Measurements from ENCODE around the gene CCDC141.
A peak's percentile ranks its signal among the peaks of the same experiment; 100 is the strongest.
"Not testable (repeated sequence)": the region's sequence is repeated elsewhere in the genome, so short reads cannot be mapped to it uniquely, and the experiment has no call there.

CCDC141 gene, protein sequence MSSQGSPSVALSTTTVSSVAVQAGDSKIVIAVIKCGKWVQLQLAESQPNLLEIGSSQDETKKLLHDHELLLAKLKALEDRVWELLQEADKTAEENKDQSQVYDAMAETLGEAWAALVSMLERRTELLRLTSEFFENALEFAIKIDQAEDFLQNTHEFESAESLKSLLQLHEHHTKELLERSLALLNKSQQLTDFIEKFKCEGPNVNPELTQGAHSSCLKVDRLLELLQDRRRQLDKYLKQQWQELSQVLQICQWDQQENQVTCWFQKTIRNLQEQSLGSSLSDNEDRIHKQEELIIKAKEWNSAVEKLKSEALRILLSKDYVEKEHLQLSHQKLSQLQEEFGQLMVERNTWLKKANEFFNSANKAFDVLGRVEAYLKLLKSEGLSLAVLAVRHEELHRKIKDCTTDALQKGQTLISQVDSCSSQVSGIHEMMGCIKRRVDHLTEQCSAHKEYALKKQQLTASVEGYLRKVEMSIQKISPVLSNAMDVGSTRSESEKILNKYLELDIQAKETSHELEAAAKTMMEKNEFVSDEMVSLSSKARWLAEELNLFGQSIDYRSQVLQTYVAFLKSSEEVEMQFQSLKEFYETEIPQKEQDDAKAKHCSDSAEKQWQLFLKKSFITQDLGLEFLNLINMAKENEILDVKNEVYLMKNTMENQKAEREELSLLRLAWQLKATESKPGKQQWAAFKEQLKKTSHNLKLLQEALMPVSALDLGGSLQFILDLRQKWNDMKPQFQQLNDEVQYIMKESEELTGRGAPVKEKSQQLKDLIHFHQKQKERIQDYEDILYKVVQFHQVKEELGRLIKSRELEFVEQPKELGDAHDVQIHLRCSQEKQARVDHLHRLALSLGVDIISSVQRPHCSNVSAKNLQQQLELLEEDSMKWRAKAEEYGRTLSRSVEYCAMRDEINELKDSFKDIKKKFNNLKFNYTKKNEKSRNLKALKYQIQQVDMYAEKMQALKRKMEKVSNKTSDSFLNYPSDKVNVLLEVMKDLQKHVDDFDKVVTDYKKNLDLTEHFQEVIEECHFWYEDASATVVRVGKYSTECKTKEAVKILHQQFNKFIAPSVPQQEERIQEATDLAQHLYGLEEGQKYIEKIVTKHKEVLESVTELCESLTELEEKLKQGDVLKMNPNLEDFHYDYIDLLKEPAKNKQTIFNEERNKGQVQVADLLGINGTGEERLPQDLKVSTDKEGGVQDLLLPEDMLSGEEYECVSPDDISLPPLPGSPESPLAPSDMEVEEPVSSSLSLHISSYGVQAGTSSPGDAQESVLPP (N-terminal part only)

DNA sequence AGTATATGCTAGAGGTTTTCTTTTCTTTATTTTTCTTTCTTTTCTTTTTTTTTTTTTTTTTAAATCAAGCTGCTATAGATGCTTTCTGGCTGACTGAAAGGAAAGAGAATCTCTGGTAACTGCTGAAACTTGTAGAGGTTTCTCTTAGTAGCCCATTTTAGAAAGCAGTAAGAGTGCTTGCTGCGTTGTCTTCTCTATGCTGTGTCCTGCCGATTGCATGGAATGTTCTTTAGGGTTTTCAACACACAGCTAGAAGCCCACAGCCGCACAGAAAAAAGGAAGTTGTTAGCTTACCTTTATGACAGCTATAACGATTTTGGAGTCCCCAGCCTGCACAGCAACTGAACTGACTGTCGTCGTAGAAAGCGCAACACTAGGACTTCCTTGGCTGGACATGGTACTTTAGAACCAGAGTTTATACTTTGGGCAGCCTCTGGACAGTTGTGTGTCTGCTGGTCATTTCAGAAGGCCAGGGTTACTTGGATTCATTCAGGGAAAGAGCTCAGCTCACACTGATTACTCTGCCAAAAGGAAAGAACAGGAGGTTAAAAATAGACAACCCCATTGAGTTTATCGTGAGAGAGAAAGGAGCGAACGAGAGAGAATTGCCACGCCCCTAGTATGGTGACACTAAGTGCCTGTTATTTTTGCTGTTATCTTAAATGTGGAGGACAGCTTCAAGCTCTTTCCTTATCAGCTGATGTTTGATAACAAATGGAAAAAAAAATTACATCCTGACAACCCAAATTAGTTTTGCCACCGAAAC, at the start of gene CCDC141:
Gene CCDC141 (minus strand): TSS at position 592 of the 766 bp plus-strand sequence. CDS start 196 bp downstream, at position 396.
- peak; percentile 8 for DNase-seq (ENCODE audit: low spot score)

DNA sequence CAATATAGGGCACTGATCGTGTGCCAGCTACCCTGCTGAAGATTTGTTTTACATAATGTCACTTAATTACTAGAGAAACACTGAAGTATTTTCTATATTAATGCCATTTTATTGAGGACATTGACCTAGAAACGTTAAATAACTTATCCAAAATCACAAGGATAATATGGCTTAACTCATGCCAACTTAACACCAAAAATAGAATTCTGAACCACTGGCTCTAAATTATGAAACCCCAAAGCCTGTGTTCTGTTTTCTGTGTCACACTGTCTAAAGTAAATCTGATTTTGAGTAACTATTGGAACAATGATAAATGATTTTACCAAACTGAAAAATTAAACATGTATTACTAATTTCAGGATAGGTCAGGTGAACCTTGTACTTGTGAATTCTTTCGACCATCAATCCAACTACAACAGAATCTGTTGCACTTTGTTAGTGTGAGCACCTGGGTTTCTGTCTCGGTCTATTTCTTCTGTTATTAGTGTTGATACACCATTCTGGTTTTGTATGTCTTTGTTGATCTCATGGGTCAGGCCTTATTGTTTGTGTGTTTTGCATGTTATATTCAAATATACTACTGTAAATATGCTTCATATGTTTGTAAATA, 48.2 kb upstream of the CCDC141 start:
- no peak for DNase-seq (ENCODE audit: low spot score)

DNA sequence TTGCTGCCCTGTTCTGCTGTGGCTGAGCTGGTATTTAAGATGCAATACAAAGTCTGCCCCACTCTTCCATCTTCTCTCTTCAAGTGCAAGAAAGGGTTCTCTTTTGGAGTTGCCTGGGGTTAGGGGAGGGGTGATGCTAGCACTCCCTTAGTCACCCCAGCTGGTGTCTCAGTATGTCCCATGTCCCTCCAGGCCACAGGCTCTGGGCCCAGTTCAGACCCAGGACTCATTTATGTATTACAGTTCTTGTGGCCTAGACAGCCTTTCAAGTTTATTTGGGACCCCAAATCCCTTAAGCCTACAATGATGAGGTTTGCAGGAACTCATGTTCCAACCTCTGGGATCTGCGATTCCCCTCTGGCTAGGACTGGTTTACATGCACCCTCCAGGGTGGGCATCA, 47.2 kb upstream of the CCDC141 start:
- DNase-seq (ENCODE audit: low spot score) = no peak

DNA sequence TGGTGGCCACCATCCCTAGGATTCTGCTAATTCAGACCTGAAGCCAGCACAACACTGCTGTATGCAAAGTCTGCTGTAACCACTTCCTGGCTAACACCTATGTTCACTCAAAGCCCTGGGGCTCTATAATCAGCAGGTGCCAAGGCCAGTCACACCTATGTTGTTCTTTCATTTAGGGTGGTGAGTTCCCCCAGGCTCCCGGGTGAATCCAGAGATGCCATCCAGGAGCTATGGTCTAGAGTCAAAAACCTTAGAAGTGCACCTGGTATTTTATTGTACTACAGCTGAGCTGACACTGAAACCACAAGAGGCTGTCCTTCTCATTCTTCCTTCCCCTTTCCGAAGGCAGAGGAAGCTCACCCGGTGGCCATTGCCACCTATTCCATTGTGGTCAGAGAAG, 46.2 kb upstream of the CCDC141 start:
- DNase-seq (ENCODE audit: low spot score) = no peak

DNA sequence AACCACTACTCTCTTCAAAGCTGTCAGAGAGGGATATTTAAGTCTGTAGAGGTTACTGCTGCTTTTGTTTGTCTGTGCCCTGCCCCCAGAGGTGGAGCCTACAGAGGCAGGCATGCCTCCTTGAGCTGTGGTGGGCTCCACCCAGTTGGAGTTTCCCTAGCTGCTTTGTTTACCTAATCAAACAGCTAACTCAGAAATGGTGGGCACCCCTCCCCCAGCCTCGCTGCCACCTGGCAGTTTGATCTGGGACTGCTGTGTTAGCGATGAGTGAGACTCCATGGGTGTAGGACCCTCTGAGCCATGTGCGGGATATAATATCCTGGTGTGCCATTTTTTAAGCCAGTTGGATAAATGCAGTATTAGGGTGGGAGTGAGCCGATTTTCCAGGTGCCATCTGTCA, 43.0 kb upstream of the CCDC141 start:
- not testable (repeated sequence) for DNase-seq (ENCODE audit: low spot score)

DNA sequence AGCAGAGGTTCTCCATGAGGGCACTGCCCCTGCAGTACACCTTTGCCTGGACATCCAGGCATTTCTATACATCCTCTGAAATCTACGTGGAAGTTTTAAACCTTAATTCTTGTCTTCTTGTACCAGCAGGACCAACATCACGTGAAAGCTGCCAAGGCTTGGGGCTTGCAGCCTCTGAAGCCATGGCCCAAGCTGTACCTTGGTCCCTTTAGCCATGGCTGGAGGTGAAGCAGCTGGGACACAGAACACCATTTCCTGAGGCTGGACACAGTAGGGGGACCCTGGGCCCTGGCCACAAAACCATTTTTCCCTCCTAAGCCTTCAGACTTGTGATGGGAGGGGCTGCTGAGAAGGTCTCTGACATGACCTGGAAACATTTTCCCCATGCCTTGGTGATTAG, 32.8 kb upstream of the CCDC141 start:
- no peak for DNase-seq (ENCODE audit: low spot score)

DNA sequence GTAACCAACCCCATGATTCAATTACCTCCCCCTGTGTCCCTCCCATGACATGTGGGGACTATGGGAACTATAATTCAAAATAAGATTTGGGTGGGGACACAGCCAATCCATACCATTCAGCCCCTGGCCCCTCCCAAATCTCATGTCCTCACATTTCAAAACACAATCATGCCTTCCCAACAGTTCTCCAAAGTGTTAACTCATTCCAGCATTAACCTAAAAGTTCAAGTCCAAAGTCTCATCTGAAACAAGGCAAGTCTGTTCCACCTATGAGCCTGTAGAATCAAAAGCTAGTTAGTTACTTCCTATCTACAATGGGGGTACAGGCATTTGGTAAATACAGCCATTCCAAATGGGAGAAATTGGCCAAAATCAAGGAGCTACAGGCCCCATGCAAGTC, 32.0 kb upstream of the CCDC141 start:
- no peak for DNase-seq (ENCODE audit: low spot score)

DNA sequence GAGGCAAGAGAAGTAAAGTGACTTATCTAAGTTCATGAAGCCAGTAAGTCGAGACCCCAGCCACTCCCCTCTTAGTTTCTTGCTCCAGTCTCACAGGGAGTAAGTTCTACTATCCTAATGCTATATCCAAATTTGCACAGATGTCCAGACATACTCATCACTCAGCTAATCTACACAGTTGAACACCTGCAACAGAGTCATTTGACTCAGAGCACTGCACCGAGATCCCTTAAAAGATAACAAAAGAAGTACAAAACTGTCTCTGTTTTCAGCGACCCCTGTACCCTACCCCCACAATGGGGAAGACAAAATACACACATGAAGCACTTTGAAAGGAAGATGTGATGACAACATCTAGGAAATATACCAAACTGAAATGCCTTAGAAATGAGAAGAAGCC, 22.6 kb upstream of the CCDC141 start:
- no peak for DNase-seq (ENCODE audit: low spot score)

DNA sequence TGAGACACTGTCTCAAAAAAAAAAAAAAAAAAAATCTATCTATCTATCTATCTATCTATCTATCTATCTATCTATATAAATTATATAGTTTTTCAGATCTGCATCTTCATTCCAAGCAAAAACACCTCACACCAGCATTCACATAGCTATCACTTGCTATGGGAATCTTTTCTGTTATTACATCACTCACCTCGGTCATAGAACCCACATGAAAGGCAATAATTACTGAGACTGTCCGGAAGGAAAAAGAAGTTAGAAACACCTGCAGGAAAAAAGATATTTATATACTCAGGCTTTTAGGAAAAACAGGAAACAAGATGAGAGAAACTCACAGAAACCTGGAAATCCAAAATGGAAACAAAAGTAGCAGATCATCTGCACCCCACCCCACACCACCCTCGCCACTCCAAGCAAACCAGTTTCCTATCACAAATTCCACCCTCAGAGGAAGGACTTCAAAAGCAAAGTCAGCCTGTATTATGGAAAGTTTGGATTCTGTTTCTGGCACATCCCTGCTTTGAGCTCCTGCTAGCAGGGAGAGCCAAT, 21.9 kb upstream of the CCDC141 start:
- no peak for DNase-seq (ENCODE audit: low spot score)

DNA sequence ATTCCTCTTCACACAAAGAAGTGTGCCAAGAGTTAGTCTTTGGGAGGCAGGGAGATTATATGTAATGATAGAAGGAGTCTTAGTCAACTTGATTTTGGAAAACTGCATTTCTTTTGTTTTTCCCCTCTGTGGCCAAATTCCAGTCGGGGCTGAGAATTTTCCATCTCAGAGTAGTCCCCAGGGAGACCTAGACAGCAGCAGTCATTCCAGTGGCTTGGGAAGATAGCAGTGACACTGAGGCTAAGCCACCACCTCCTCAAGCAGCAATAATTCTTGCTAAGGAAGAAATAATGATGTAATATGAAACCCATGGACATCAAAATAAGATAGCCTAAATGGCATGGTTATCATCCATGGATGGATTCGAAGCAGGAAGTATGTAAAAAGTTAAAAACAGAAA, 21.0 kb upstream of the CCDC141 start:
- no peak for DNase-seq (ENCODE audit: low spot score)

DNA sequence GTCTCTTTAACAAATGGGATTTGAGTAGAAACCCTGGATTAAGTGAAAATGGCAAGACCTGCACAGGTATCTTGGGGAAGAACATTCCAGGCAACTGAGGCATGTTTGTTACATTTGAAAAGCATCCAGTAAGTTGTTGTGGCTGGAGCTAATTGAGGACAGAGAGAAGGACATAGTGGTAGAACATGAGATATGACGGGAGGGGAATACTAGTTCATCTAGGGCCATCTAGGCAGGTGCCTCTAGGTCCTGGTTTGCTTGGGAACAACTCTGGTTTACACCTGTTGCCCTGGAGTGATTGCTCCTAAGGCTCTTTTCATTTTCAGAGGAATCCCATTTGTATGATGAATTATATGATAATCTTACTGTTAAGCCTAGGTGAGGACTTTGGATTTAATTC, 19.7 kb upstream of the CCDC141 start:
- DNase-seq (ENCODE audit: low spot score) = no peak

DNA sequence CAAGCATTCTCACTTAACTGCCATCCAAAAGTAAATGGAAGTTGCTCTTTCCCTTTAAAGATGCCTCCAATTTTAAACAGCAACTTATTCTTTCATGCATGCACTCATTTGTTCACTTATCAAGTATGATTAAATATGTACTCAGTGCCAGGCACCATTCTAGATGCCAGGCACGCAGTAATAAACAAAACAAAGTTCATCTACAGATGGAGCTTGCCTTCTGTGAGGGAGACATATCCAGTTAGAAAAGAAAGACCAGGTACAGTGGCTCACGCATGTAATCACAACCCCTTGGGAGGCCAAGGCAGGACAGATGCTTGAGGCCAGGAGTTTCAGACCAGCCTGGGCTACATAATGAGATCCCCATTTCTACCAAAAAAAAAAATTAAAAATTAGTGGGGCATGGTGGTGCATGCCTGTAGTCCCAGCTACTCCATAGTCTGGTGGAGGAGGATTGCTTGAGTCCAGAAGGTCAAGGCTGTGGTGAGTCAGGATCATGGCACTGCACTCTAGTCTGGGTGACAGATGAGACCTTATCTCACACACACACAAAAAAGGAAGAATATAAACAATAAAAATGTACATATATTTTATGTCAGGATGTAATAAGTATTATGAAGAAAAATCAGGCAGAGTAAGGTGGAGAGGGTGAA, 19.2 kb upstream of the CCDC141 start:
- no peak for DNase-seq (ENCODE audit: low spot score)

DNA sequence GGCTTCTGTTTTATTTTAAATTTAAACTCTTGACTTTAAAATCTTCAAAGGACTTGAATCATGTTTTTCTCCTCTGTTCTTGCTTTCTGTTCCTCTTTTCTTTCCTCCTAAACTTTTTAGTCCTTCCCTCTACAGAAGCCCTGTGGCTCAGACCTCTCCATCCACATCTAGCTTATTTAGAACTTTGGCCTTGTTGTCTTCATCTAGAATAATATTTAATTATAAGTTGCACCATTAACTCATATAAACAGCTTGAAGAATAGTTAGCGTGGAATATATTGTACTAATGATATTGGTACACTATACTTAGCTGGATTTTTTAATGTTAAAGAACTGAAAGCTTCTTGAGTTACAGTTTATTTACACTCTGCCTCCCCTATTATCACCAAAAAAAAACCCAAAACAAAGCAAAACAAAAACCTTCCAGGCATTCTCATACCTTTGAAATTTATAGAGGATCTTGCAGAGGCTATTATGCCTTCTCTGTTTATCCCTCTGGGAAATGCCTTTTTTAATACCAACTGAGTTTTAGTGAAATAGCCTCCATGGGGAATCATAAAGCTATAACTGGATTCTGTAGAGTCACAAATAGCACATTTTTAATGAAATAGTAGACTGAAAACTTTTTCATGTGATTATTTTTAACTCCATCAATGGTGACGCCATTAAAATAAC, 9.2 kb upstream of the CCDC141 start:
- DNase-seq (ENCODE audit: low spot score) = no peak

DNA sequence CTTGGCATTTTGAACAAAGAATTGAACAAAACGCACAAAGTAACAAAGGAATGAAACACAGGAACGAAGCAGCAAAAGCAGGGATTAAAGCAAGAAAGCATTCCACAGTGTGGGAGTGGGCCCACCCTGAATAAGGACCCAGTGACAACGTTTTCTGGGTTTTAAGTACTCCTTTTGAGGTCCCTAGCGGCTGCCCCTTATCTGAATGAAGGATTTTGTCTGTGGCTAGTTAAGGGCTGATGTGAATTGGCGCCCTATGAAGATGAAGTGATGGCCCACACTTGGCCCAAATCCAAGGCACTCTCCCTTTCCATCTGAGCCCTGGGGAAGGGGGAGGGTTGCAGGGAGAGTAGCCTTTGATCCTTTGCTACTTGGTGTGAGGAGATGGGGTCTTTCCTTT, 7.8 kb upstream of the CCDC141 start:
- no peak for DNase-seq (ENCODE audit: low spot score)

DNA sequence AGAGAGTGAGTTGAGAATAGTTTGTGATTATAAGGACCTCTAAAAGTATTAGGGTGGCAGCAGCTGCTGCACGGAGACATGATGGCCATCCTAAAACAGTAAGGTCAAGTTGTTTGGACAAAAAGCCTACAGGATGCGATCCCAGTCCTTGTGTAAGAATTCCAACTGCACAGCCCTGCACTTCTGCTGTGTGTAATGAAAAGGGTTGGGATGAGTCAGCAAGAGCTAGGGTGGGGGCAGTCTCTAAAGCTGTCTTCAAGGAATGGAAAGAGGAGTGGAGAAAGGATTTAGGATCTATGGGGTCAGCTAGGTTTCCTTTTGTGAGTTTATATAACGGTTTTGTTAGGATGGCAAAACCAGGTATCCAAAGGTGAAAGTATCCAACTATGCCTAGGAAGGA, 3.6 kb upstream of the CCDC141 start:
- not testable (repeated sequence) for DNase-seq (ENCODE audit: low spot score)

DNA sequence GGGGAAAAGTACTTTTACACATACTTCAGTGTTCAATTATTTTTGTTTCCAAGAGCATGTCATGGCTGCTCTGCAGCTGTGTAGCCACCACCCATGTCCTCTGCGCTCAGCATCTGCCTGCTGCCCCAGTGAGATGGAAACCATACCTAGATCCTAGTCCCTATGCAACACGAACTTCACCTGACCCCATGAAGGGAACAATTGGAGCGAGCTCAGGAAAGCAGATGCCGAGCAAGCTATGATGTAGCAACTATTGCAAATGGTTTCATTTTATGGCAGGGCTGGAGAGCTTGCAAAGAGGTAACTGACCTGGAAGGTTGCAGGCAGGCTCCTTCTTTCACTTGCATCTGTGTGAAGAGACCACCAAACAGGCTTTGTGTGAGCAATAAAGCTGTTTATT, 1.3 kb upstream of the CCDC141 start:
- no peak for DNase-seq (ENCODE audit: low spot score)

DNA sequence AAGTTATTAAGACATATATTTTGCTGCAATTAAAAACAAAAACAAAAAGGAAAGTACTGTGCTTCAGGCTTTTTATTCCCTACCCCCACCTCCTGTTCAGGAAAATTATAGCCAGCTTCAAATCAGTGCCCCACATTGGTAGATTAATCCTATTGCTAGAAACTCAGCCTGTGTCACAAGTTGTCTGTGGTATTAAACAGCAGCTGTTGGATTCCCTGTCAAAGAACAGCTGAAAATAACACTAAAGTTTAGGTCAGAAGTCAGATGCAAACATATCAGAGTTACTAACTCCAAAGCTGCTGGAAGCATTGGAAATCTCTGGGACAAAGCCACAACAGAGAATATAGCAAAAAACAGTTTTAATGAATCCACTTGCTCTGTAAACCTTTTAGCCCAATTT, 818 bp upstream of the CCDC141 start:
- DNase-seq (ENCODE audit: low spot score) = no peak

DNA sequence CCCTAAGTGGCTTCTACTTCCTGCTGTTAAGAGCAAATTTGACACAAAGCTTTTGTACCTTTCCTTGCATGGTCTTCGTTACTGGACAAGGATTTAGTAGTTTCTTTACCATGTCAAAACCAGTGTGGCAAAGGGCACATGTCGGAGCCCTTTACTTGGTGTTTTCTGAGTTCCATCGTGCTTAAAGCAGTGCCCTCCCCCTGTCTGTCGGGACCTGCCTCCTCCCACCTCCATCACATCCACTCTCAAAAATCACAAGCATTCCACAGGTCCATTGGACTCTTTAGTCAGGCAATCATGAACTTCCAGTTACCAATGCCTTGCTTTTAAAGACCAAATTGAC, 763 bp downstream of the CCDC141 start:
- no peak for DNase-seq (ENCODE audit: low spot score)

DNA sequence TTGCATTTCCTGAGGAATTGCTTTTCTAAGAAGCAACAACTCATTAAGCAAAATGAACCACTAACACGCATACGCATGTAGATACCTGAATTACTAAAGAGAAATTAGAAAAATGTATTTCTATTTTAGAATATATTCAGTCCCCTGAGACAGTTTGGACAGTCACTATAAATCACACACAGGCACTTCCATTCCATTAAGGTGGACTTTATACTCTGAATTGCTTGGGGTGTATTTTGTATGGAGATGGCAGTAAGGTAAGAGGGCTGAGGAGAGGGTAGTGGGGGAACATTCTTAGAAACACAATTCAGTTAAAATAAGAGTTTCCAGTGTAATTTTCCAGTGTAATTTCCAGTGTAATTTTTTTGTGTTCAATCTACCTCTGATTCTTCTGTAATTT, 1.8 kb downstream of the CCDC141 start:
- no peak for DNase-seq (ENCODE audit: low spot score)

DNA sequence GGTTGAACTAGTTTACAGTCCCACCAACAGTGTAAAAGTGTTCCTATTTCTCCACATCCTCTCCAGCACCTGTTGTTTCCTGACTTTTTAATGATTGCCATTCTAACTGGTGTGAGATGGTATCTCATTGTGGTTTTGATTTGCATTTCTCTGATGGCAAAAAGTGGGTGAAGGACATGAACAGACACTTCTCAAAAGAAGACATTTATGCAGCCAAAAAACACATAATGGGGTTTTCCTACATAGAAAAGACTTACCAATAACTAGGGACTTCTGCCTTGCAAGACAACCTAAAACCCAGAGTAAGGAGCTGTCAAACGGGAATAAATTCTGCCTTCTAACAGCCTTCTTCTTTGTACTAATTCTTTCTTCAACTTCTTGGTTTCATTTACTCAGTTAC, 4.3 kb downstream of the CCDC141 start:
- not testable (repeated sequence) for DNase-seq (ENCODE audit: low spot score)

Data from COLO829 (cell line).